B cell (primary cell): ENCODE measurements around the gene CALR3. TPM values are rescaled to one million over a fixed set of nuclear protein-coding genes. Genes with fewer than 3 reads are reported as not detected.

Source experiments
- ATAC-seq: fragments of 200-7000 bp; cut with Tn5 transposase; one replicate; pipeline ENCODE4 v1.10.0; 2021; ENCODE audit warnings: low read depth, mild to moderate bottlenecking, moderate number of reproducible peaks, moderate library complexity
- CTCF ChIA-PET: fragments of 350-600 bp; sonication (Branson Sonifier 250); formaldehyde crosslinking; loops from one replicate; lab custom pipeline; 2021; ENCODE audit warnings: antibody characterized with exemption, inconsistent platforms; lab: Charles Lee
- POLR2A ChIA-PET: fragments of 350-600 bp; sonication (Branson Sonifier 250); formaldehyde crosslinking; loops from one replicate; lab custom pipeline; 2021; ENCODE audit warnings: antibody characterized with exemption; lab: Charles Lee
- DNase-seq: peaks from one replicate; pipeline ENCODE4 v3.0.0; 2013
- H2AFZ ChIP-seq: 2 replicates; pipeline ENCODE4 v1.6.1; 2012; ENCODE audit warnings: mild to moderate bottlenecking, low read depth, low read length; ENCODE audit not compliant: insufficient read depth, poor library complexity, severe bottlenecking
- H3K27ac ChIP-seq, 2 donors: 1 replicate in 1 of 2; 2 replicates in 1 of 2; pipeline ENCODE4 v1.5.1; 2012 to 2013; ENCODE audit warnings: low read length in 2 of 2, mild to moderate bottlenecking in 2 of 2, moderate library complexity in 1 of 2
- H3K27me3 ChIP-seq, 4 experiments: fragments of 200-600 bp in 1 of 4; sonication (generic) in 1 of 4; replicated peaks in 1 of 4; 1 replicate in 2 of 4; 2 replicates in 2 of 4; pipeline versions ENCODE4 v1.6.1 to v1.7.0; 2013 to 2016; ENCODE audit warnings: low read length in 3 of 4, mild to moderate bottlenecking in 2 of 4, mixed read lengths in 1 of 4, moderate library complexity in 1 of 4; ENCODE audit not compliant: insufficient read depth in 4 of 4, control insufficient read depth in 3 of 4; ENCODE audit errors: control extremely low read depth in 1 of 4
- H3K36me3 ChIP-seq, 2 experiments: replicated peaks in 1 of 2; 1 replicate in 1 of 2; 2 replicates in 1 of 2; pipeline versions ENCODE4 v1.6.1 to v1.7.1; 2013; ENCODE audit warnings: low read length in 1 of 2; ENCODE audit not compliant: insufficient read depth in 2 of 2, control insufficient read depth in 1 of 2; ENCODE audit errors: control extremely low read depth in 1 of 2, extremely low read depth in 1 of 2
- H3K4me1 ChIP-seq, 2 donors: fragments of 200-600 bp in 1 of 2; sonication (generic) in 1 of 2; 1 replicate in 1 of 2; 2 replicates in 1 of 2; pipeline versions ENCODE4 v1.5.1 to v1.6.1; 2013 to 2017; ENCODE audit warnings: low read length in 2 of 2; ENCODE audit not compliant: control insufficient read depth in 2 of 2, insufficient read depth in 2 of 2
- H3K4me2 ChIP-seq: replicated peaks from 2 replicates; pipeline ENCODE3; 2012; ENCODE audit warnings: mild to moderate bottlenecking, low read depth, low read length; ENCODE audit not compliant: poor library complexity, severe bottlenecking
- H3K4me3 ChIP-seq, 5 experiments: fragments of 200-600 bp in 1 of 5; sonication (generic) in 1 of 5; 1 replicate in 3 of 5; 2 replicates in 2 of 5; pipeline versions ENCODE4 v1.5.1 to v1.7.0; 2011 to 2016; ENCODE audit warnings: low read length in 4 of 5, mild to moderate bottlenecking in 4 of 5, low read depth in 2 of 5, control low read depth in 1 of 5, moderate library complexity in 1 of 5; ENCODE audit not compliant: insufficient read depth in 1 of 5; ENCODE audit errors: control extremely low read depth in 1 of 5, extremely low read depth in 1 of 5
- H3K79me2 ChIP-seq: fragments of 200-600 bp; sonication (generic); one replicate; pipeline ENCODE4 v1.6.0; 2016; ENCODE audit warnings: low read length; ENCODE audit not compliant: control insufficient read depth, insufficient read depth
- H3K9ac ChIP-seq: fragments of 200-600 bp; sonication (generic); 2 replicates; pipeline ENCODE4 v1.6.1; 2017; ENCODE audit warnings: mild to moderate bottlenecking, low read length, moderate library complexity
- H3K9me3 ChIP-seq, 3 donors: one replicate each; pipeline versions ENCODE4 v1.6.1 to v1.7.1; 2013; ENCODE audit warnings: low read length in 2 of 3; ENCODE audit not compliant: control insufficient read depth in 2 of 3, insufficient read depth in 1 of 3; ENCODE audit errors: control extremely low read depth in 1 of 3
- H4K20me1 ChIP-seq: 2 replicates; pipeline ENCODE4 v1.6.0; 2012; ENCODE audit warnings: mild to moderate bottlenecking, low read length; ENCODE audit not compliant: insufficient read depth, control insufficient read depth, poor library complexity, severe bottlenecking
- H3K27ac Mint-ChIP-seq: one replicate; pipeline ENCODE4 v1.8.0; 2021; ENCODE audit warnings: mixed read lengths
- H3K27me3 Mint-ChIP-seq: one replicate; pipeline ENCODE4 v1.8.0; 2021; ENCODE audit warnings: mixed read lengths
- H3K4me1 Mint-ChIP-seq: one replicate; pipeline ENCODE4 v1.8.0; 2021; ENCODE audit warnings: mixed read lengths
- H3K4me3 Mint-ChIP-seq: one replicate; pipeline ENCODE4 v1.8.0; 2021; ENCODE audit warnings: mixed read lengths
- H3K9me3 Mint-ChIP-seq: one replicate; pipeline ENCODE4 v1.8.0; 2022; ENCODE audit warnings: mixed read lengths; ENCODE audit not compliant: insufficient read depth
- EZH2 ChIP-seq: IDR thresholded peaks from 2 replicates; pipeline ENCODE4 v1.6.1; 2012; ENCODE audit warnings: borderline replicate concordance, low read depth, mild to moderate bottlenecking, moderate library complexity, low read length; ENCODE audit not compliant: insufficient read depth, poor library complexity, severe bottlenecking
- WGBS: methylation state at CpG from one replicate; pipeline ENCODE4 v1.1.5; 2013; ENCODE audit warnings: missing lambda C conversion rate; ENCODE audit not compliant: insufficient coverage; 5-methylcytosine and 5-hydroxymethylcytosine counted together
- intact Hi-C: fragments of 100-400 bp; cut with micrococcal nuclease; formaldehyde crosslinking; loops from one replicate; pipeline ENCODE4 v1.10.0; 2022
- polyA plus RNA-seq: library from polyadenylated mRNA; depleted of rRNA; stranded (reverse); fragments of >200 nt; gene quantifications from 2 replicates; pipeline ENCODE4 v1.2.3, GENCODE V29; 2012
- total RNA-seq, 2 donors: library from RNA; stranded (reverse); fragments of 120-200 nt in 1 of 2; gene quantifications; 1 replicate in 1 of 2; 2 replicates in 1 of 2; pipeline versions ENCODE4 v1.2.3 to v1.2.4, GENCODE V29; 2013 to 2022
- TF ChIP-seq, protein P1 (sequence below): fragments of 200-600 bp; IDR thresholded peaks from one replicate; pipeline ENCODE4 v1.8.0; 2022; ENCODE audit warnings: antibody characterized with exemption, mild to moderate bottlenecking

Gene CALR3
- total and polyA plus RNA-seq, 2 donors (not counting 1 experiment from before 2014, with no cell fraction given) = 0.44 TPM; not detected in 1

DNA sequence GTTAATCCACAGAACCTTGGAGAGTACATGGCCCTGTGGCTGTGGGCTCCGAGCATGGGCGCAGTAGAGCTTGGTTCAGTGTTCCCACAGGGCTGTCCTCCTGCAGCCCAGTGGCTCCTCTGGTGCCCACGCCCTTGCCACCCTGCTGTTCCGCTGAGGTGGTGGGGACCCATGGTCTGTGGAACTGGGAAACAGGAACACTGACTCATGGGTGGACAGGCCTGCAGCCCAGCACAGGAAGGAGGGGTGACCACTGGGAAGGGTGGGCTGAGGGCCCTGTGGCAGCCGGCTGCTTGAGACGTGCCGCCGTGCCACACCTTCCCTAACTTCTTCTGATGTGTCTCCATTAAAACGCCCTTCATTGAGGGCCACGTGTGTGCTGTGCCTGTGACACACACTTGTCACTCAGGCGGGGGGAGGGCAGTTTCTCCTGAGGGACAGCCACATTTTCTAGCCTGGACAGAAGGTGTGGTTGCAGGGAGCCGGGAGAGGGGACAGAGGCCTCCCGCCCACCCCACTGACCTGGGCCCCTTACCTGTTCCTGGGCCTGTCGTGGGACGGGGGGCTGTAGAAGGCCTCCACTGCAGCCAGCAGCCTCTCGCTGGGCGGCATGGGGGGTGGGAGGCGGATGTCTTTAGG lies 25.1 kb upstream of the CALR3 start:
- Histone ChIP-seq H2AFZ (no peak overlapping the region), H3K79me2 (no peaks in the 10 kb centered on the region), H3K36me3 (peaks cover 2 to 81% of the 10 kb centered on the region in 2 experiments), H3K27ac (no peak overlapping the region), H3K4me1 (no peaks in the 10 kb centered on the region), H3K9me3 (no peaks in the 10 kb centered on the region), H3K9ac (no peak overlapping the region), H4K20me1 (peaks cover 13% of the 10 kb centered on the region), H3K4me3 (no peak overlapping the region), H3K27me3 (no peaks in the 10 kb centered on the region), H3K4me2 (no peak overlapping the region)
- H3K4me1 Mint-ChIP-seq = no peaks in the 10 kb centered on the region
- H3K27me3 Mint-ChIP-seq = no peaks in the 10 kb centered on the region
- no peaks in the 10 kb centered on the region for H3K9me3 Mint-ChIP-seq
- ChIA-PET CTCF (no interaction called here), POLR2A (no interaction called here)
- 98% methylated on average over 15 of the region's 18 CpGs for WGBS
- TF ChIP-seq, protein P1, sequence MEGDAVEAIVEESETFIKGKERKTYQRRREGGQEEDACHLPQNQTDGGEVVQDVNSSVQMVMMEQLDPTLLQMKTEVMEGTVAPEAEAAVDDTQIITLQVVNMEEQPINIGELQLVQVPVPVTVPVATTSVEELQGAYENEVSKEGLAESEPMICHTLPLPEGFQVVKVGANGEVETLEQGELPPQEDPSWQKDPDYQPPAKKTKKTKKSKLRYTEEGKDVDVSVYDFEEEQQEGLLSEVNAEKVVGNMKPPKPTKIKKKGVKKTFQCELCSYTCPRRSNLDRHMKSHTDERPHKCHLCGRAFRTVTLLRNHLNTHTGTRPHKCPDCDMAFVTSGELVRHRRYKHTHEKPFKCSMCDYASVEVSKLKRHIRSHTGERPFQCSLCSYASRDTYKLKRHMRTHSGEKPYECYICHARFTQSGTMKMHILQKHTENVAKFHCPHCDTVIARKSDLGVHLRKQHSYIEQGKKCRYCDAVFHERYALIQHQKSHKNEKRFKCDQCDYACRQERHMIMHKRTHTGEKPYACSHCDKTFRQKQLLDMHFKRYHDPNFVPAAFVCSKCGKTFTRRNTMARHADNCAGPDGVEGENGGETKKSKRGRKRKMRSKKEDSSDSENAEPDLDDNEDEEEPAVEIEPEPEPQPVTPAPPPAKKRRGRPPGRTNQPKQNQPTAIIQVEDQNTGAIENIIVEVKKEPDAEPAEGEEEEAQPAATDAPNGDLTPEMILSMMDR = no peak
- TF ChIP-seq EZH2 = no peak
- peak overlapping the region; percentile 37 for H3K27ac Mint-ChIP-seq
- DNase-seq (no peak), ATAC-seq (no peak)
- no peak overlapping the region for H3K4me3 Mint-ChIP-seq
- intact Hi-C loops = no loop called here

DNA sequence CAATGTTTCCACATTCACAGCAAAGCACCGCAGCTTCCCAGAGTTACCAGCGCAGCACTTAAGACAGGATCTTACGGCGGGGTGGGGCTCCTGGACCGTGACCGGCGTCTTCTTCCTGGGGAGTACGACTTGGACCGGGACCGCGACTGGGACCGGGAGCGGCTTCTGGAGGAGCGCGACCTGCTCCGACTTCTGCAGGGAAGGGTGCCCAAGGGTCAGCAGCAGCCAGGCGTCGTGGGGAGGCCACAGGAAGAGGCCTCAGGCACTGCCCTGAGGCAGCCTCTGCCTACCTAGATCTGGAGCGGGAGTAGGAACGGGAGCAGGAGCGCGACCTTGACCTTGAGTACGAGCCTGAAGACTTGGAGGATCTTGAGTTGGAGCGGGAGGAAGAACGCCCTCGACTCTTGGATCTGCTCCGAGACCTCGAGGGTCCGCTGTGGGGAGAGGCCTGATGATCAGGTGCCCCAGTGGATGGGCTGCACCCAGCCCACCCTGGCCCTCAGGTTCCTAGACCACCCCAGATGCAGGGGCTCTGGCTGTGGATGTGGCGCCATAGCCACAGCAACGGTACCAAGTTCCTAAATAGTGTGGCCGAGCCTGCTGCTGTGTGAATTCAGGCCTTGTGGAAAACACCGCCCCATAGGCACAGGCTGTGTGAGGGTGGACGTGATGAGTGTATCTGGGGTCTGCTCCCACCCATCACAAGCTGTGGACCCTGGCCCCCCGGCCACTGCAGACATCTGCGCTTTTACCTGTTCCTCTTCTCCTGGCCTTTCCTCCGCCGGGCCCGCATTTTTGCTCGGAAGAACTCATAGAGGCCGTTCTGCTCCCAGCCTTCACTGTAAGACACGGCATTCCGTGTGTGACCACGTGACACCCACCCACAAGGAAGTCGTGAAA lies 24.4 kb upstream of the CALR3 start:
- WGBS = 98% methylated on average over 39 of the region's 45 CpGs

More for the DNA sequence above, 24.4 kb upstream of the CALR3 start:
- no peaks in the 10 kb centered on the region for H3K27me3 Mint-ChIP-seq
- Histone ChIP-seq H4K20me1 (peaks cover 5% of the 10 kb centered on the region), H3K27ac (no peak overlapping the region), H3K4me3 (no peak overlapping the region), H2AFZ (no peak overlapping the region), H3K79me2 (no peaks in the 10 kb centered on the region), H3K36me3 (peaks cover 2 to 74% of the 10 kb centered on the region in 2 experiments), H3K4me2 (no peak overlapping the region), H3K9ac (no peak overlapping the region), H3K27me3 (no peaks in the 10 kb centered on the region), H3K4me1 (no peaks in the 10 kb centered on the region), H3K9me3 (no peaks in the 10 kb centered on the region)
- no peaks in the 10 kb centered on the region for H3K4me1 Mint-ChIP-seq
- H3K27ac Mint-ChIP-seq = peak overlapping the region; percentile 20
- intact Hi-C loops = no loop called here
- DNase-seq = peak; percentile 10
- ATAC-seq = no peak
- ChIA-PET CTCF (no interaction called here), POLR2A (no interaction called here)
- TF ChIP-seq, protein P1 = no peak
- TF ChIP-seq EZH2 = no peak
- no peak overlapping the region for H3K4me3 Mint-ChIP-seq
- H3K9me3 Mint-ChIP-seq = no peaks in the 10 kb centered on the region
